Measurements from ENCODE around the gene TGFB1I1.

DNA sequence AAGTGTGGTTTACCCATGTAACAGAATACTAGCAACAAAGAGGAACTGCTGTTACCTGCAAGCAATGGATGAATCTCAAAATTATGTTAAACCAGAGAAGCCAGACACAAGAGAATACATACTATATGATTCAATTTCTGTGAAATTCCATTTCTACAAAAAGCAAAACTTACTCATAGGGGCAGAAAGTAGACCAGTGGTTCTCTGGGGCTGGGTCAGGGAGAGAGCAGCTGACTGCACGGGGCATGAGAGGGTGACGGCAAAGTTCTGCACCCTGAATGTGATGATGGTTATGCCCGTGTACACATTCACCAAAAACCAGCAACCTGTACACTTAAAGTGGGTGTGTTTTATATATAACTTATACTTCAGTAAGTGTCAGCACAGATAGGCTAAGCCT is 32.4 kb upstream of the TGFB1I1 start:
- TF ChIP-seq ELF4 (CRISPR knock-in tag; IDR thresholded peaks at IDR 0.05; ENCODE audit: low read depth) = no peak
- no peak for TF ChIP-seq TEAD4 (CRISPR knock-in tag; IDR thresholded peaks at IDR 0.05)
- TF ChIP-seq, protein P1, sequence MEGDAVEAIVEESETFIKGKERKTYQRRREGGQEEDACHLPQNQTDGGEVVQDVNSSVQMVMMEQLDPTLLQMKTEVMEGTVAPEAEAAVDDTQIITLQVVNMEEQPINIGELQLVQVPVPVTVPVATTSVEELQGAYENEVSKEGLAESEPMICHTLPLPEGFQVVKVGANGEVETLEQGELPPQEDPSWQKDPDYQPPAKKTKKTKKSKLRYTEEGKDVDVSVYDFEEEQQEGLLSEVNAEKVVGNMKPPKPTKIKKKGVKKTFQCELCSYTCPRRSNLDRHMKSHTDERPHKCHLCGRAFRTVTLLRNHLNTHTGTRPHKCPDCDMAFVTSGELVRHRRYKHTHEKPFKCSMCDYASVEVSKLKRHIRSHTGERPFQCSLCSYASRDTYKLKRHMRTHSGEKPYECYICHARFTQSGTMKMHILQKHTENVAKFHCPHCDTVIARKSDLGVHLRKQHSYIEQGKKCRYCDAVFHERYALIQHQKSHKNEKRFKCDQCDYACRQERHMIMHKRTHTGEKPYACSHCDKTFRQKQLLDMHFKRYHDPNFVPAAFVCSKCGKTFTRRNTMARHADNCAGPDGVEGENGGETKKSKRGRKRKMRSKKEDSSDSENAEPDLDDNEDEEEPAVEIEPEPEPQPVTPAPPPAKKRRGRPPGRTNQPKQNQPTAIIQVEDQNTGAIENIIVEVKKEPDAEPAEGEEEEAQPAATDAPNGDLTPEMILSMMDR (IDR thresholded peaks at IDR 0.05) = no peak
- no peak for TF ChIP-seq GTF2I (CRISPR knock-in tag; conservative IDR thresholded peaks at IDR 0.05)
- no peak for TF ChIP-seq ATF3 (CRISPR knock-in tag; conservative IDR thresholded peaks at IDR 0.05)
- no peak for TF ChIP-seq ATF2 (CRISPR knock-in tag; IDR thresholded peaks at IDR 0.05; ENCODE audit: borderline replicate concordance, low read depth)
- TF ChIP-seq SP1 (CRISPR knock-in tag; conservative IDR thresholded peaks at IDR 0.05) = no peak

All from WTC11 (cell line).